ENCODE measurements around the gene HLA-DPA1. TPM values are rescaled to one million over a fixed set of nuclear protein-coding genes. Genes with fewer than 3 reads are reported as not detected.
A peak's percentile ranks its signal among the peaks of the same experiment; 100 is the strongest.

The HLA-DPA1 gene
- total RNA-seq, 2 experiments from 2014 or later = 12.1 to 15.3 TPM

- Mint-ChIP-seq H3K9me3 (no peaks in the 10 kb centered on the region), H3K27ac (no peak overlapping the region), H3K4me3 (no peak overlapping the region), H3K36me3 (ENCODE audit: low read depth) (no peaks in the 10 kb centered on the region), H3K27me3 (ENCODE audit: low read depth) (peaks cover 23% of the 10 kb centered on the region), H3K4me1 (ENCODE audit: low read depth) (no peaks in the 10 kb centered on the region)
- intact Hi-C loops (cut with micrococcal nuclease) = no loop called here
- CTCF ChIA-PET = interaction anchor here (2.6 kb wide), 1 partner anchor 35 kb away, joined by 11 read pairs; no protein-coding TSS in a partner anchor
- no peak for DNase-seq
These were observed 23.2 kb downstream of the HLA-DPA1 start for GRCh38 chr6:33050014-33050810.

GRCh38 chr6:33049323-33050013 is 24.0 kb downstream of the HLA-DPA1 start:
- Mint-ChIP-seq H3K27ac (no peak overlapping the region), H3K4me3 (no peak overlapping the region), H3K4me1 (ENCODE audit: low read depth) (no peaks in the 10 kb centered on the region), H3K27me3 (ENCODE audit: low read depth) (peaks cover 25% of the 10 kb centered on the region), H3K36me3 (ENCODE audit: low read depth) (no peaks in the 10 kb centered on the region), H3K9me3 (no peaks in the 10 kb centered on the region)
- intact Hi-C loops (cut with micrococcal nuclease) = no loop called here
- no peak for DNase-seq
- CTCF ChIA-PET = interaction anchor here (0.6 to 2.6 kb wide), 2 partner anchors 34 to 49 kb away, joined by 4 to 11 read pairs; no protein-coding TSS in a partner anchor

DNA sequence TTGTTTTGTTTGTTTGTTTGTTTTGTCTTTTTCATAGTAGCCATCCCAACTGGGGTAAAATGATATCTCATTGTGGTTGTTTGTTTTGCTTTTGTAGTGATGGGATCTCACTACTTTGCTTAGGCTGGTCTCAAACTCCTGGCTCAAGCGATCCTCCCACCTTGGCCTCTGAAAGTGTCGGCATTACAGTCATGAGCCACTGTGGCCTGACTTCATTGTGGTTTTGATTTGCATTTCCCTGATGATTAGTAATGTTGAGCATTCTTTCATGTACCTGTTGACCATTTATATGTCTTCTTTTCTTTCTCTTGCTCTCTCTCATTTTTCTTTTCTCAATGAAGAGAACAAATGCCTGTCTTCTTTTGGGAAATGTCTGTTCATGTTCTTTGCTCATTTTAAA is 33.3 kb downstream of the HLA-DPA1 start:
- H3K4me1 Mint-ChIP-seq (ENCODE audit: low read depth) = no peaks in the 10 kb centered on the region
- DNase-seq = no peak
- no peaks in the 10 kb centered on the region for H3K36me3 Mint-ChIP-seq (ENCODE audit: low read depth)
- peaks cover 14% of the 10 kb centered on the region for H3K27me3 Mint-ChIP-seq (ENCODE audit: low read depth)
- H3K4me3 Mint-ChIP-seq = no peak overlapping the region
- peaks cover 7% of the 10 kb centered on the region for H3K9me3 Mint-ChIP-seq
- CTCF ChIA-PET = no interaction called here
- H3K27ac Mint-ChIP-seq = no peak overlapping the region
- intact Hi-C loops (cut with micrococcal nuclease) = no loop called here

- peaks cover 10% of the 10 kb centered on the region for H3K9me3 Mint-ChIP-seq
- H3K27me3 Mint-ChIP-seq (ENCODE audit: low read depth) = peaks cover 16% of the 10 kb centered on the region
- no peak for DNase-seq
- no peaks in the 10 kb centered on the region for H3K4me1 Mint-ChIP-seq (ENCODE audit: low read depth)
- H3K36me3 Mint-ChIP-seq (ENCODE audit: low read depth) = no peaks in the 10 kb centered on the region
- intact Hi-C loops (cut with micrococcal nuclease) = no loop called here
- no peak overlapping the region for H3K4me3 Mint-ChIP-seq
- no peak overlapping the region for H3K27ac Mint-ChIP-seq
- CTCF ChIA-PET = interaction anchor here (1.0 to 2.4 kb wide), 2 partner anchors 21 to 89 kb away, joined by 4 to 8 read pairs; no protein-coding TSS in a partner anchor
These were observed 36.9 kb downstream of the HLA-DPA1 start for GRCh38 chr6:33036535-33036934.

DNA sequence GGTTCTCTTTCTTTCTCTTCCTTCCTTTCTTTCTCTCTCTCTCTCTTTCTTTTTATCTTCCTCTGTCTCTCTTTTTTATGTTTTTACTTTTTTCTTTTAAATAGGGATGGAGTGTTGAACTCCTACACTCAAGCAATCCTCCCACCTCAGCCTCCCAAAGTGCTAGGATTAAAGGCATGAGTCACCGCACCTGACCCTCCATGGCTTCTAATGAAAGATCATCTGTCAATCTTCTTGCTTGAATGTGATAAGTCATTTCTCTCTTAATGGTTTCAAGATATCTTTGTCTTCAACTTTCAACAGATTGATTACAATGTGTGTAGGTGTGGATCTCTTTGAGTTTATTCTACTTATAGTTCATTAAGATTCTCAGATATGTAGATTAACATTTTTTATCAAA is 38.9 kb downstream of the HLA-DPA1 start:
- H3K9me3 Mint-ChIP-seq = peaks cover 10% of the 10 kb centered on the region
- peaks cover 18% of the 10 kb centered on the region for H3K27me3 Mint-ChIP-seq (ENCODE audit: low read depth)
- intact Hi-C loops (cut with micrococcal nuclease) = no loop called here
- H3K4me3 Mint-ChIP-seq = no peak overlapping the region
- CTCF ChIA-PET = no interaction called here
- DNase-seq = no peak
- H3K27ac Mint-ChIP-seq = no peak overlapping the region
- H3K4me1 Mint-ChIP-seq (ENCODE audit: low read depth) = no peaks in the 10 kb centered on the region
- no peaks in the 10 kb centered on the region for H3K36me3 Mint-ChIP-seq (ENCODE audit: low read depth)

DNA sequence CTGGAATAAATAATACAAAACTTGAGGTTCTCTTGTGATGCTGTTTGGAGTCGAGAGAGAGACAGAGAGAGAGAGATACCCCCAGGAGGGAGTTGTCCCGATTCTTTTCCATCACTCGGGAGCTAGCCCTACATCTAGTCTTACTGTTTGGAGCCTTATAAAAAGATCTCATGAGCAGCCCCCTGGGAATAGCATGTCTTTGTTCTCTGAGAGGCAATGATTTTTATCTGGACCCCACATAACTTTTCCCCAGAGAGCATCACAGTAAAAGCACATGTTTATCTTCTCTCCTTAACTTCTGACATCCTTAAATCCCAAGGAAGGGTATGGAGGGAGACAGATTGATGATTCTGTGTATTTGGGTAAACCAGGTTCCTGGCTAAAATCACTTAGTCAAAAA is 43.2 kb downstream of the HLA-DPA1 start:
- CTCF ChIA-PET = interaction anchor here (1.2 kb wide), 1 partner anchor 161 kb away, joined by 3 read pairs; no protein-coding TSS in a partner anchor
- no peaks in the 10 kb centered on the region for H3K36me3 Mint-ChIP-seq (ENCODE audit: low read depth)
- no peak overlapping the region for H3K27ac Mint-ChIP-seq
- intact Hi-C loops (cut with micrococcal nuclease) = no loop called here
- H3K4me1 Mint-ChIP-seq (ENCODE audit: low read depth) = peaks cover 5% of the 10 kb centered on the region
- no peak overlapping the region for H3K4me3 Mint-ChIP-seq
- peaks cover 2% of the 10 kb centered on the region for H3K9me3 Mint-ChIP-seq
- no peak for DNase-seq
- H3K27me3 Mint-ChIP-seq (ENCODE audit: low read depth) = peaks cover 15% of the 10 kb centered on the region

DNA sequence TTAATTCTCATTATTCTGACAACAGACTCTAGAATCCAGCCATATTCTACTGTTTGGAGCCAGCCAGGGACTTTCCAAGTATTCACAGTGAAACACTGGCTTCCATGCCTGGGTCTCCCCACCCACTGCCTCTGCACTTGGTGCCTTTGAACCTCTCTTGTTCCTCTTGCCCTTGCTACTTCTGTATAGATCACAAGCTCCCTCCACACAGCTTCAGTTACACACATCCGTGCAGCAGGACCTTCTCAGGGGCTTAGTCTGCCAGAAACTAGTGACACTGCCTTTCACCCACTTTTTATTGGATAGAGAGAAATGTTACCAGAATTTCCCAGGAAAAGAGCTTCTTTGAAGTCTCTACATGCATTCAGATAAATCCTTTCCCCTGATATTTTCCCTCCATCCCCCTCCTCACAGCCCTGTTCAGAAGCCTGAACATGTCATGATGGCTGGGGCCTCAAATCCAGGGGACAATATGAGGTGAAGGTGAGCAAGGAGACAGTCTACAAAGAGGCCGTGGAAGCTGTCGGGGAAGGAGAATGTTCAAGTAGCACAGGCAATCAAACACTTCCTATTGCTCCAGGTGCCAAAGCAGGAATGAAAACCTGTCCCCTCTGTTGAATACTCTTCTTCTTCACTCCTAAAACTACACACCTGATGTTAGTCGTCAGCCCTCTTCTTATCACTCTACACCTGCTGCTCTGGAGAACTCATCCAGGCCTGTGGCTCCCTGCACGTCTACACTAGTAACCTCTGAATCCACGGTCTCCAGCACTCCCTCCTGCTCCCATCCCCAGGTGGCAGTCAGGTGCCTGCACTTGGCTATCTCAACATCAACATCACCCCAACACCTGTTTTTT is 43.9 kb downstream of the HLA-DPA1 start:
- Mint-ChIP-seq H3K27ac (no peak overlapping the region), H3K27me3 (ENCODE audit: low read depth) (peaks cover 11% of the 10 kb centered on the region), H3K4me3 (no peak overlapping the region), H3K36me3 (ENCODE audit: low read depth) (no peaks in the 10 kb centered on the region), H3K4me1 (ENCODE audit: low read depth) (peaks cover 5% of the 10 kb centered on the region), H3K9me3 (no peaks in the 10 kb centered on the region)
- intact Hi-C loops (cut with micrococcal nuclease) = no loop called here
- peak; percentile 28 for DNase-seq
- CTCF ChIA-PET = interaction anchor here (1.2 kb wide), 1 partner anchor 161 kb away, joined by 3 read pairs; no protein-coding TSS in a partner anchor

- intact Hi-C loops (cut with micrococcal nuclease) = no loop called here
- DNase-seq = no peak
- CTCF ChIA-PET = no interaction called here
- H3K9me3 Mint-ChIP-seq = no peaks in the 10 kb centered on the region
- no peaks in the 10 kb centered on the region for H3K36me3 Mint-ChIP-seq (ENCODE audit: low read depth)
- H3K27me3 Mint-ChIP-seq (ENCODE audit: low read depth) = peaks cover 7% of the 10 kb centered on the region
- no peak overlapping the region for H3K27ac Mint-ChIP-seq
- H3K4me3 Mint-ChIP-seq = no peak overlapping the region
- H3K4me1 Mint-ChIP-seq (ENCODE audit: low read depth) = peaks cover 5% of the 10 kb centered on the region
These were observed 45.1 kb downstream of the HLA-DPA1 start for GRCh38 chr6:33028220-33028849.

GRCh38 chr6:33024521-33024920 is 48.9 kb downstream of the HLA-DPA1 start:
- H3K9me3 Mint-ChIP-seq = no peaks in the 10 kb centered on the region
- H3K36me3 Mint-ChIP-seq (ENCODE audit: low read depth) = no peaks in the 10 kb centered on the region
- CTCF ChIA-PET = no interaction called here
- DNase-seq = no peak
- intact Hi-C loops (cut with micrococcal nuclease) = no loop called here
- H3K4me1 Mint-ChIP-seq (ENCODE audit: low read depth) = peaks cover 7% of the 10 kb centered on the region
- H3K27me3 Mint-ChIP-seq (ENCODE audit: low read depth) = peaks cover 5% of the 10 kb centered on the region
- no peak overlapping the region for H3K27ac Mint-ChIP-seq
- H3K4me3 Mint-ChIP-seq = no peak overlapping the region

GRCh38 chr6:33023536-33023935 is 49.9 kb downstream of the HLA-DPA1 start:
- Mint-ChIP-seq H3K27ac (no peak overlapping the region), H3K4me1 (ENCODE audit: low read depth) (peaks cover 9% of the 10 kb centered on the region), H3K36me3 (ENCODE audit: low read depth) (no peaks in the 10 kb centered on the region), H3K9me3 (no peaks in the 10 kb centered on the region), H3K27me3 (ENCODE audit: low read depth) (no peaks in the 10 kb centered on the region), H3K4me3 (no peak overlapping the region)
- no peak for DNase-seq
- CTCF ChIA-PET = no interaction called here
- intact Hi-C loops (cut with micrococcal nuclease) = no loop called here

DNA sequence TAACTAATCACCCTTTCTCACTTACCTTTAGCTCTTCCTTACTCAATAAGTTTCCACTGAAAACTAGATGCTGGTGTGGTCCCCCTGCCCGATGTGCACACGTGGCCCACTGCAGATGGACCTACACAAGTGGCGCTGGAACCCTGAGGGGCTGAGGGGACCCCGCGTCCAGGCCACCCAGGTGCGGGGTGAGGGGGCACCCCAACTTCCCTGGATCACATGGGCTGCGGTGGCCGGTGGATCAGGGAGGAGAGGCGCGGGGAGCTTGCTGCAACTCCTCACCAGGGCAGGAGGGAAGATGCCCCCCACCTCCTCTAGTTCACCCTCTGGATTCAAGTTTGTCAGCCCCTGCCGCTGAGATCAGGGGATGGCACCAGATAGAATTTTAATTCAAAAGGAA is 51.5 kb downstream of the HLA-DPA1 start:
- Mint-ChIP-seq H3K4me1 (ENCODE audit: low read depth) (peaks cover 12% of the 10 kb centered on the region), H3K27me3 (ENCODE audit: low read depth) (no peaks in the 10 kb centered on the region), H3K27ac (no peak overlapping the region), H3K4me3 (no peak overlapping the region), H3K9me3 (no peaks in the 10 kb centered on the region), H3K36me3 (ENCODE audit: low read depth) (no peaks in the 10 kb centered on the region)
- intact Hi-C loops (cut with micrococcal nuclease) = no loop called here
- DNase-seq = no peak
- CTCF ChIA-PET = interaction anchor here (0.6 kb wide), 3 partner anchors 9 to 776 kb away, joined by 3 to 5 read pairs (median 3); no protein-coding TSS in a partner anchor

All from activated naive CD4-positive, alpha-beta T cell treated with anti-CD3 and anti-CD28 coated beads for 36 hours (primary cell).